IMR-90 (cell line): ENCODE data around the gene CASP3. TPM values are rescaled to one million over a fixed set of nuclear protein-coding genes. Genes with fewer than 3 reads are reported as not detected.

Source experiments
- ATAC-seq: fragments of 200-7000 bp; cut with Tn5 transposase; 2 replicates; pipeline ENCODE4 v1.9.1; 2020; ENCODE audit warnings: low read depth, mild to moderate bottlenecking, moderate library complexity
- BruUV-seq: library from RNA; stranded (reverse); fragments of 400-500 nt; replicated peaks from 2 replicates; lab custom pipeline; 2021; lab: Mats Ljungman, UMichigan
- CTCF ChIA-PET: fragments of 300-600 bp; formaldehyde crosslinking; extraction: SDS; loops from one replicate; lab custom pipeline; 2021; ENCODE audit warnings: antibody characterized with exemption; lab: Yijun Ruan, JAX
- POLR2A ChIA-PET: fragments of 300-600 bp; sonication (Branson Sonifier 250); formaldehyde crosslinking; loops from one replicate; lab custom pipeline; 2022; ENCODE audit warnings: antibody characterized with exemption; ENCODE audit not compliant: unreplicated experiment; lab: Charles Lee
- DNase-seq: peaks from one replicate; pipeline ENCODE4 v3.0.0; 2013
- H2AFZ ChIP-seq: replicated peaks from 2 replicates; pipeline ENCODE3; 2013; ENCODE audit warnings: low read length, mild to moderate bottlenecking; ENCODE audit not compliant: poor library complexity
- H2AK5ac ChIP-seq: 2 replicates; pipeline ENCODE4 v1.6.1; 2013; ENCODE audit warnings: low read depth, low read length, inconsistent platforms
- H2AK9ac ChIP-seq: replicated peaks from 2 replicates; pipeline ENCODE3; 2013; ENCODE audit warnings: mild to moderate bottlenecking, low read depth, low read length, moderate library complexity; ENCODE audit not compliant: poor library complexity
- H2BK120ac ChIP-seq: 2 replicates; pipeline ENCODE4 v1.6.1; 2013; ENCODE audit warnings: low read depth, low read length, inconsistent platforms
- H2BK15ac ChIP-seq: 3 replicates; pipeline ENCODE4 v1.6.1; 2013; ENCODE audit warnings: low read depth, low read length, inconsistent platforms
- H2BK20ac ChIP-seq: 2 replicates; pipeline ENCODE4 v1.6.1; 2013; ENCODE audit warnings: low read depth, mild to moderate bottlenecking, inconsistent platforms, low read length, moderate library complexity
- H2BK5ac ChIP-seq: 2 replicates; pipeline ENCODE4 v1.6.1; 2013; ENCODE audit warnings: mild to moderate bottlenecking, low read depth, low read length, inconsistent platforms; ENCODE audit not compliant: poor library complexity, severe bottlenecking
- H3K14ac ChIP-seq: replicated peaks from 2 replicates; pipeline ENCODE4 v1.6.1; 2013; ENCODE audit warnings: low read depth, low read length, inconsistent platforms
- H3K18ac ChIP-seq: 2 replicates; pipeline ENCODE4 v1.6.1; 2013; ENCODE audit warnings: low read depth, low read length, control low read depth
- H3K23ac ChIP-seq: 2 replicates; pipeline ENCODE4 v1.6.1; 2013; ENCODE audit warnings: low read depth, low read length, inconsistent platforms
- H3K27ac ChIP-seq: 2 replicates; pipeline ENCODE4 v1.5.1; 2013; ENCODE audit warnings: mild to moderate bottlenecking, control low read depth, low read length; ENCODE audit not compliant: insufficient read depth
- H3K27me3 ChIP-seq: 2 replicates; pipeline ENCODE4 v1.6.1; 2013; ENCODE audit warnings: low read length; ENCODE audit not compliant: control insufficient read depth, insufficient read depth
- H3K36me3 ChIP-seq: 2 replicates; pipeline ENCODE4 v1.6.1; 2013; ENCODE audit warnings: low read length, mixed read lengths; ENCODE audit not compliant: control insufficient read depth, insufficient read depth
- H3K4ac ChIP-seq: 2 replicates; pipeline ENCODE4 v1.6.1; 2013; ENCODE audit warnings: low read depth, low read length, inconsistent platforms
- H3K4me1 ChIP-seq: 2 replicates; pipeline ENCODE4 v1.6.1; 2013; ENCODE audit warnings: low read length, mixed read lengths; ENCODE audit not compliant: control insufficient read depth, insufficient read depth
- H3K4me2 ChIP-seq: 2 replicates; pipeline ENCODE4 v1.6.1; 2013; ENCODE audit warnings: low read depth, mild to moderate bottlenecking, control low read depth, low read length, moderate library complexity
- H3K4me3 ChIP-seq: 2 replicates; pipeline ENCODE4 v1.5.1; 2013; ENCODE audit warnings: low read depth, mild to moderate bottlenecking, control low read depth, low read length, moderate library complexity; ENCODE audit not compliant: insufficient read depth
- H3K56ac ChIP-seq: 2 replicates; pipeline ENCODE4 v1.6.1; 2013; ENCODE audit warnings: low read length, inconsistent platforms; ENCODE audit not compliant: insufficient read depth; ENCODE audit errors: extremely low read depth
- H3K79me1 ChIP-seq, 2 experiments: 2 replicates each; pipeline ENCODE4 v1.6.1; 2013; ENCODE audit warnings: low read length in 2 of 2, inconsistent platforms in 1 of 2, low read depth in 1 of 2
- H3K9ac ChIP-seq: 2 replicates; pipeline ENCODE4 v1.6.1; 2013; ENCODE audit warnings: low read depth, low read length, control low read depth
- H3K9me1 ChIP-seq: 2 replicates; pipeline ENCODE4 v1.6.1; 2013; ENCODE audit warnings: low read length, inconsistent platforms; ENCODE audit not compliant: insufficient read depth
- H3K9me3 ChIP-seq: 2 replicates; pipeline ENCODE4 v1.6.1; 2013; ENCODE audit warnings: low read length; ENCODE audit not compliant: control insufficient read depth, insufficient read depth
- H4K20me1 ChIP-seq: 2 replicates; pipeline ENCODE4 v1.6.1; 2013; ENCODE audit warnings: low read length, inconsistent platforms; ENCODE audit not compliant: insufficient read depth
- H4K5ac ChIP-seq: 2 replicates; pipeline ENCODE4 v1.6.1; 2013; ENCODE audit warnings: mild to moderate bottlenecking, low read depth, low read length, control low read depth
- H4K8ac ChIP-seq, 2 experiments: 2 replicates each; pipeline ENCODE4 v1.6.1; 2013; ENCODE audit warnings: low read depth in 2 of 2, low read length in 2 of 2, control low read depth in 1 of 2, inconsistent platforms in 1 of 2
- H4K91ac ChIP-seq: 2 replicates; pipeline ENCODE4 v1.6.1; 2013; ENCODE audit warnings: low read depth, low read length, inconsistent platforms; ENCODE audit not compliant: insufficient read depth
- MAFK ChIP-seq: IDR thresholded peaks from 2 replicates; pipeline ENCODE4 v1.6.1; 2012; ENCODE audit warnings: low read depth, low read length, improper control_type of control experiment
- MAZ ChIP-seq: IDR thresholded peaks from 2 replicates; pipeline ENCODE4 v1.6.1; 2012; ENCODE audit warnings: low read depth, mild to moderate bottlenecking, low read length, improper control_type of control experiment, moderate library complexity, borderline replicate concordance
- MXI1 ChIP-seq: IDR thresholded peaks from 2 replicates; pipeline ENCODE4 v1.6.1; 2012; ENCODE audit warnings: low read depth, mild to moderate bottlenecking, low read length, moderate library complexity, borderline replicate concordance
- RAD21 ChIP-seq: IDR thresholded peaks from 2 replicates; pipeline ENCODE4 v1.6.1; 2012; ENCODE audit warnings: low read length, improper control_type of control experiment
- WGBS, 2 experiments: methylation state at CpG; one replicate each; pipeline versions ENCODE4 v1.1.5 to v1.1.7; 2013; ENCODE audit warnings: missing lambda C conversion rate in 2 of 2; ENCODE audit not compliant: insufficient read length in 1 of 2; ENCODE audit errors: extremely low coverage in 2 of 2; 5-methylcytosine and 5-hydroxymethylcytosine counted together
- dilution Hi-C: fragments of 300-500 bp; cut with HindIII; formaldehyde crosslinking; loops from one replicate; pipeline ENCODE4 v1.14.3; 2018; ENCODE audit warnings: low sequenced_read_pairs; ENCODE audit not compliant: unreplicated experiment
- in situ Hi-C: fragments of 300-500 bp; cut with MboI; formaldehyde crosslinking; loops from 3 replicates; pipeline ENCODE4 v1.14.3; 2019; ENCODE audit warnings: low sequenced_read_pairs, inconsistent platforms, mixed read lengths
- intact Hi-C: fragments of 100-400 bp; cut with micrococcal nuclease; formaldehyde crosslinking; loops from 2 replicates; pipeline ENCODE4 v1.10.0; 2022
- polyA plus RNA-seq, 3 experiments: library from polyadenylated mRNA; depleted of rRNA; stranded (reverse); fragments of >200 nt; gene quantifications; 2 replicates each; pipeline ENCODE4 v1.2.3, GENCODE V29; 2012; ENCODE audit warnings: low replicate concordance in 1 of 3
- total RNA-seq: library from RNA; depleted of rRNA; stranded (reverse); fragments of >200 nt; gene quantifications from 2 replicates; pipeline ENCODE4 v1.2.3, GENCODE V29; 2012

Gene CASP3
- total and polyA plus RNA-seq, 2 of the 4 experiments (the other 2 are of a cell fraction) = 26.7 to 27.4 TPM

GRCh38 chr4:184648313-184649025, 778 bp downstream of the CASP3 start:
- Histone ChIP-seq H3K4ac (peak overlapping the region; percentile 55), H3K56ac (peak overlapping the region; percentile 46; the same call in 1 of the 2 replicates), H3K27ac (peak overlapping the region; percentile 84), H3K4me2 (peak overlapping the region; percentile 99), H2BK120ac (no peak overlapping the region), H3K9ac (peak overlapping the region; percentile 75), H2BK5ac (peak overlapping the region; percentile 75), H3K27me3 (no peaks in the 10 kb centered on the region), H3K9me1 (peaks cover 3% of the 10 kb centered on the region; the same call in 1 of the 2 replicates), H3K14ac (peak overlapping the region; percentile 2; the same call in 1 of the 2 replicates), H2BK20ac (no peak overlapping the region), H3K79me1 (peaks cover 30 to 39% of the 10 kb centered on the region in 2 experiments), H3K4me3 (peak overlapping the region; percentile 80), H2AK5ac (0 out of 2 replicates have a peak overlapping the region, but pooled peaks have one; percentile 20), H4K5ac (peak overlapping the region; percentile 2; the same call in 1 of the 2 replicates), H3K18ac (no peak overlapping the region), H4K91ac (peak overlapping the region; percentile 24; the same call in 1 of the 2 replicates), H4K8ac (0 out of 4 replicates have a peak overlapping the region, but pooled peaks of 1 of the 2 experiments have one; percentile 43), H3K9me3 (no peaks in the 10 kb centered on the region), H3K23ac (peak overlapping the region; percentile 2; the same call in 1 of the 2 replicates), H4K20me1 (peaks cover 15% of the 10 kb centered on the region; the same call in 1 of the 2 replicates), H2AFZ (peak overlapping the region; percentile 92), H3K4me1 (peaks cover 8% of the 10 kb centered on the region), H2BK15ac (no peak overlapping the region), H2AK9ac (peak overlapping the region; percentile 56), H3K36me3 (peaks cover 2% of the 10 kb centered on the region; the same call in 1 of the 2 replicates)
- WGBS, 2 experiments = 2% methylated on average over 36 of the region's 52 CpGs; no CpG with 5 or more reads in 1 of the 2 experiments
- TF ChIP-seq RAD21 (no peak), MAZ (peak; percentile 27; the same call in 1 of the 2 replicates), MXI1 (peak; percentile 41; the same call in 1 of the 2 replicates), MAFK (no peak)
- ATAC-seq = peak; percentile 8
- ChIA-PET POLR2A (interaction anchor here (0.6 to 1.3 kb wide), 2 partner anchors 59 to 448 kb away, joined by 5 to 18 read pairs; no protein-coding TSS in a partner anchor), CTCF (interaction anchor here (0.6 to 0.9 kb wide), 2 partner anchors 58 to 385 kb away, joined by 4 read pairs; no protein-coding TSS in a partner anchor)
- in situ Hi-C loops = no loop called here
- peak; percentile 33 for DNase-seq
- BruUV-seq = no TSS peak
- intact Hi-C loops = loop anchor here (1.0 to 10.0 kb wide), 6 partner anchors 86 to 386 kb away; partner anchors contain the start of genes ACSL1, CENPU and IRF2
- dilution Hi-C loops = no loop called here
